ENCODE measurements around the gene SNRPB. TPM values are rescaled to one million over a fixed set of nuclear protein-coding genes. Genes with fewer than 3 reads are reported as not detected.
A peak's percentile ranks its signal among the peaks of the same experiment; 100 is the strongest.

The SNRPB gene
- total RNA-seq, 1 donor from 2014 or later: 92.1 TPM

- no peak for DNase-seq (ENCODE audit: low read depth)
Measured at GRCh38 chr20:2475850-2476741, 5.5 kb upstream of the SNRPB start.

- peak; percentile 38 for DNase-seq (ENCODE audit: low read depth)
Measured at GRCh38 chr20:2473516-2473915, 2.9 kb upstream of the SNRPB start.

DNA sequence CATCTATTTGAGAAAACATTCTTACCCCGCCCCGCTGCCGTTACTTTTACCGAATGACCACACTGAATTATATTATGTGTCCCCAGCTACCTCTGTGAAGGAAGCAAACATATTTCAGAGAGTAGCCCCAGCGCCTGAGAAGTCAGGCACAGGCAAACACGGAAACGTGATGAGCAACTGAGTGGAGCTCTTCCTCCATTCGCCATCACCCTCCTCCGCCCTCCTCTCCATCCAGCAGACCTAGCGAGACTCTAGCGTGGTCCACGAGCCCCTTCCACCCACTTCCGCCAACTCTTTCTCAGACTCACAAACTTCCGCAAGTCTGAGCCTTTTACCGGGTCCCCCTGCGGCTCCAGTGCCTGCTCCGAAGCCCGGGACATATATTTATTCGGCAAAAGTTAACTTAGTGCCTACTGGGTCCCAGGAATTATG lies 582 bp downstream of the SNRPB start:
- peak; percentile 35 for DNase-seq (ENCODE audit: low read depth)

GRCh38 chr20:2468581-2469407 lies 1.8 kb downstream of the SNRPB start:
- no peak for DNase-seq (ENCODE audit: low read depth)

- no peak for DNase-seq (ENCODE audit: low read depth)
Measured at GRCh38 chr20:2467412-2467811, 3.2 kb downstream of the SNRPB start.

DNA sequence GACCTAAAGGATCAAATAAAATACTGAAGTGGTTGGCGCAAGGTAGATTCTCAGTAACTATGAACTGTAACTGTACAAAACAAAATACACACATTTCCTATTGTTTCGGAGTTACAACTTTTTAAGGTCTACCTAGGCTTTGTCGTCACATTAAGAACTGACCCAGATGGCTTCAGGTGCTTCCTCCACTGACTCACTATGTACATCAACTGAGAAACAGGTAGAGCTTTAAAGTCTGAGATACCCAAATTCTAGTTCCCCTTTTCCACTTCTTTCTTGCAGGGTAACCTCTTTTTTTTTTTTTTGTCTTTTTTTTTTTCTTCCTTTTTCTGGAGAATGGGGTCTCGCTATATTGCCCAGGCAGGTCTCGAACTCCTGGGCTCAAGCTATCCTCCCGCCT lies 5.5 kb downstream of the SNRPB start:
- DNase-seq (ENCODE audit: low read depth): no peak

- DNase-seq (ENCODE audit: low read depth): no peak
Measured at GRCh38 chr20:2463616-2464365, 6.8 kb downstream of the SNRPB start.

GRCh38 chr20:2462484-2462883 lies 8.1 kb downstream of the SNRPB start:
- no peak for DNase-seq (ENCODE audit: low read depth)

GRCh38 chr20:2460752-2461424 lies 9.7 kb downstream of the SNRPB start:
- no peak for DNase-seq (ENCODE audit: low read depth)

DNA sequence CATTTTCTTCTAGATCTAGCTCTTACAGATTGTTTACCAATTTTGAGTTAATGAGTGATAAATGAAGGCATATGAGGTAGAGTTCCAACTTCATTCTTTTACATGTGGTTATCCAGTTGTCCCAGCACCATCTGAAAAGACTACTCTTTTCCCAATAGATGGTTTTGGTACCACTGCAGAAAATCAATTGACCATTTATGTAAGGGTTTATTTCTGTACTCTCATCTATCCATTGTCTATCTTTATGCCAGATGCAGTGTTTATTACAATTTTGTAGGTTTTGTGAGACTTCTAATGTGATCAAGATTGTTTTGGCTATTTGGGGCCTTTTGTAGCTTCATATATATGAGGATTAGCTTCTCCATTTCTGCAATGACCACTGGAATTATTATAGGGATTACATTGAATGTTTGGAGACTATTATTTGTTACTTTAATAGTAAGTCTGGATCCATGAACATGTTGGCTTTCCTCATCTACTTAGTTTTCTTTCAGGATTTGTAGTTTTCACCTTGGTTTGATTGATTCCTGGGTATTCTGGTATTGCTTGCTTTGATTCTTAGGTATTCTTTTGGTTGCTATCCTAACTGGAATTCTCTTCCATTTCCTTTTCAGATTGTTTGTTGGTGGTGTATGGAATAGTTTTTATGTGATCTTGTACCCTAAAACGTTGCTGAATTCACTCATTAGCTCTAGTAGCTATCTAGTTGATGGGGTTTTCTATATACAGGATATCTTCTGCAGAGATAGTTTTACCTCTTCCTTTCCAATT lies 10.4 kb downstream of the SNRPB start:
- no peak for DNase-seq (ENCODE audit: low read depth)

GRCh38 chr20:2458919-2459499 lies 11.6 kb downstream of the SNRPB start:
- no peak for DNase-seq (ENCODE audit: low read depth)

- no peak for DNase-seq (ENCODE audit: low read depth)
Measured at GRCh38 chr20:2455771-2456497, 14.7 kb downstream of the SNRPB start.

GRCh38 chr20:2453792-2454191 lies 16.8 kb downstream of the SNRPB start:
- DNase-seq (ENCODE audit: low read depth): no peak

- peak; percentile 65 for DNase-seq (ENCODE audit: low read depth)
Measured at GRCh38 chr20:2451939-2452732, 18.5 kb downstream of the SNRPB start.

DNA sequence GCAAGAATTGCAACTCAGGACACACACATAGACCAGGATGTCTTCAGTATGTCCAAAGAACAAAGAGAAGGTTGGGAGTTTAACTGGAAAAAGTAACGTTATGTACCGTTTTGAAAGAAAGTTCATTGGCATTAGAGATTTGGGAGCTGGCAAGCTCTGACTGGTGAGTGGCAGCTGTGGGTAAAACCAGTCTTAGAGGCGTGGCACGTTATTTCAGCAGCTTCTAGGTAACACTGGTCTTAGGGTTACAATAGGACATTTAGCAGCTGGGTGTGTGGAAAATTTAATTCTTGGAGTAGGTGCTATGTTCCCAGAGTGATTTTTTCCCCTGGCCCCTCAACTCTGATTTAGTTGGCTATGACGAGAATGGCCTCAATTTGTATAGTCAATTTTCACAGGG lies 19.2 kb downstream of the SNRPB start:
- DNase-seq (ENCODE audit: low read depth): no peak

DNA sequence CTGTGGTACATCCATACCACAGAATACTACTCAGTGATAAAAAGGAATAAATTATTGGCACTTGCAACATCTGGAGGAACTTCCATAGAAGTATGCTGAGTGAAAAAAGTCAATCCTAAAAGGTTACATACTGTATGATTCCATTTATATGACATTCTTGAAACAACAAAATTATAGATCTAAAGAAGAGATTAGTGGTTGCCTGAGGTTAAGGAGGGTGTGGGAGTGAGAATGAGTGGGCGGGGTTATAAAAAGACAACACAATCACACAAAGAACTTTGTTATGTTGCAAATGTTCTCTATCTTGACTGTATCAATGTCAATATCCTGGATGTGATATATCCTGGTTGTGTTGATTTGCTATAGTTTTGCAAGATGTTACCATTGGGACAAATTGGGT lies 21.2 kb downstream of the SNRPB start:
- DNase-seq (ENCODE audit: low read depth): no peak

DNA sequence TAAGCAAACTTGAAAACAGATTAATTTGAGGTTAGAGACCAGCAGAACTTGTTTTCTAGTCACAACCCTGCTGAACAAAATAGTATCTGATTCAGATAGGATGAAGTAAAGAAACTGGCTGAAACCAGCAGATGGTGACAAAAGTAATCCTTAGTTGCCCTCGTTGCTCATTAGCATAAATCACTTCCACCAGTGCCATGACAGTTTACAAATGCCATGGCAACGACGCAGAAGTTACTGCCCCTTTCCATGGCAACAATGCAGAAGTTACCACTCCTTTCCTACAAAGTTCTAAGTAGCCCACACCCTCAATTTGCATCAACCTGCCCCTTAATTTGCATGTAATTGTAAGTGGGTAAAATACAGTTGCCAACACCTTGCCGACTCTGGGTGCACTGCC lies 23.7 kb downstream of the SNRPB start:
- DNase-seq (ENCODE audit: low read depth): no peak

- no peak for DNase-seq (ENCODE audit: low read depth)
Measured at GRCh38 chr20:2431185-2431584, 39.4 kb downstream of the SNRPB start.

GRCh38 chr20:2430538-2430937 lies 40.1 kb downstream of the SNRPB start:
- no peak for DNase-seq (ENCODE audit: low read depth)
